ENCODE data around the gene FLG2.

Gene FLG2

DNA sequence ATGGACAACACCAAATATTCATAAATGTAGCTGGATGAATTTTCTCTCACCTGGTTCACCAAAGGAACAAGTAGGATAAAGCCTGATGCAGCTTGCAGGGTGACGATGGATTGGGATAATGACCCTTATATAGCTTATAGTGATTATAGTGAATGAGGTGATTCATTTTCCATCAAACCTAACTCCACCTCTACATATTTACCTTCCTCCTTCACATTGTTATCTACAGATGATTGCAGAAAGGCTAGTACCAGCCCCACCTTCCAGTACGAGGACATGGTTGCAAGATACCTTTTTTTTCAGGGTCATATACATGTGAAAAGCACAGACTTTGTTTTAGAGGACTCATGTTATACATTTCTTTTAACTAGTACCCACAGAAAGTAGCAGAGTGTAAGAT is at the start of gene FLG2:
TSS of gene FLG2 (minus strand) at position 101 of the 400 bp plus-strand sequence. CDS start 1,122 bp downstream, outside the sequence.
- DNase-seq (ENCODE audit: low read depth): no peak

DNA sequence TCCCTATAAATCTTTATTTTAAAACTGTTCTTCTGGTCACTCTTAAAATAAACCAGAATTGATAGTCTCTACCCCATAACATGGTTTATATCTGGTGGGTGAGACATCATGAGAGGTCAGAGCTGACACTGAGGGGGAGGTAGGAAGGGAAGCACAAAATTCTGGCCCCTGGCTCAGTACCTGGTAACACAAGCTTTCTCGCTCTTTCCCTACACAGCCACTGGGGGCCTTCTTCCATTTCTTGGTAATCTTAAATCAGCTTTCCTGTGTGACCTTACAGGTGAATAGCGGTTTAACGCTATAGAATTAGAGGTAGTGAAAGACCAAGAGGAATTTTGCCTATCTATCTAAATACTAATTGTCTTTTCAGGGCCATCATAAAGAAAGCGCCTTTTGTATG is 48.9 kb upstream of the FLG2 start:
- DNase-seq (ENCODE audit: low read depth): no peak

DNA sequence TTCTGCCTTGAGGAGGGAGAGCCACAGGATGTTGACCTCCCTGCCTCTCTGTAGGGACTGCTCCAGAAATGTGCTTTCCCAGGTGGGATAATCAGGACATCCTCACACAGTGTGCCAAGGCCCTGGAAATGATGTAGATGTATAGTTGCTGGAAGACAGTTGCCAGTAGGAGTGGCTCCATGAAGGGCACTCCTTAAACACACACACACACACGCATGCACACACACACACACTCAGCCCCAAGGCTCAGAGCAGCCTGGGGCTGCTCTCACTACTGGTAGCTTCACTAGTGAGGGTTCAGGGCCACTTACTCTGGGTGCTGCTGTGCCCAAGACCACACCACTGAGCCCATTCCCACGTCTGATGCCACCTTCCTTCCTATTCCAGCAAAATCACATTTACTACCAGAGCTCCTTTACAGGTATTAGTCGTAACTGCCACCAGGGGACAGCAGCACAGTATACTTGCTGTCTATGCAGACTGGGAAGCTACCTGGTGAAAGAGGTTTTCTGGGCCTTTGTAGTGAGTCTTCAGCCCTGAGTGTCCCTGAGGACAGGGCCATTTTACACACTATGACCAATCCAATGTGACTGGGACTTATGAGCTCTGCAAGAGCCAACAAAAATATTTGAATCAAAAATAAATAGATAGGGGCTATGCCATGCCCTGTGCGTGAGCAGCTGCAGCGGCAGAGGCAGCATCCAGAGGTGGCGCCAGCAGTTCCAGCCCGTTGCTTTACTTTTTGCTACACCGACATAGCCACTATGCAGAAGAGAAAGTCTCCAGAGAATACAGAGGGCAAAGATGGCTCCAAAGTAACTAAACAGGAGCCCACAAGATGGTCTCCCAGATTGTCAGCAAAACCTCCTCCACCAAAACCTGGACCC is 39.2 kb upstream of the FLG2 start:
- no peak for DNase-seq (ENCODE audit: low read depth)

DNA sequence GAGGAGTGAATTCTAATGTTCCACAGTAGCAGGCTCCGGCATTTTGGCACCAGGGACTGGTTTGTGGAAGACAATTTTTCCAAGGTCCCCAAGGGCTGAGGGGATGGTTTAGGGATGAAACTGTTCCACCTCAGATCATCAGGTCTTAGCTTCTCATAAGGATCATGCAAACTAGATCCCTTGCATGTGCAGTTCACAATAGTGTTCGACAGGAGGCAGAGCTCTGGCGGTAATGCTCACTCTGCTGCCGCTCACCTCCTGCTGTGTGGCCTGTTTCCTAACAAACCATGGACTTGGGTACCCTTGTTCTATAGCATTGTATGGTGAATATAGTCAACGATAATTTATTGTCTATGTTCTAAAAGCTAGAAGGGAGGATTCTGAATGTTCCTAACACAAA is 37.7 kb upstream of the FLG2 start:
- no peak for DNase-seq (ENCODE audit: low read depth)

DNA sequence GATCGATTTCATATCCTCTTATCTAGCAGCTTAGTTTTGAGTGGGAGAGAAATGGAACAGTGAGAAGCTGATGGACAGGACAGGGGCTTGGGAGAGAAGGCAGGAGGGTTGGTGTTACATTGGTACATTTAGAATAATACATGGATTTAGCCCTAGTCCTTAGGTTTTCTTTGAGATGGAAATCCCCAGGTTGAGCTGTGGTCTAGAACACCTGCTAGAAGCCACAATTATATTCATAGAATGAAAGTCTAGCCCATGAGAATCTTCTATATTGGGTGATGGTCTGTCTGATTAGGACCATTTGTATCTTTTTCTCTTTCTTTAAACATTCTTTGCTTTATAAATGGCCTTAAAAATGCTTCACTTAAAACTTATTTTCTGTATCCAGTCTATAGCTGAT is 34.3 kb upstream of the FLG2 start:
- no peak for DNase-seq (ENCODE audit: low read depth)

DNA sequence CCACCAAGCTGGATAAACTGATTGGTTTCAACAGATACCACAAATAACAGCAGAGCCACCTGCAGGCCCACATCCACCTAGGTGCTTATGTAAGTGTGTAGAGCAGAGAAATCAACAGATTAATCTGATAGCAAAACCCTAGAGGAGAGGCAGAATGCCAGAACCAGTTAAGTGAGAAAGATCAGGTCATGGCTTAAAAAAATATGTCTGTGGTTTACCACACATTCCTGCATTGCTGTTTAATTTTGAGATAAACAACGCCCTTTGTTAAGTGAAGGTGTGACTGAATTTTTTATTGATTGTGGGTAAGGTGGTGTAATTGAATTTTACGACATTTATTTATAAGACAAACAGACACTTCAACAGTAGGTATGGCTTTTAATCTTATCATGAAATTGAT is 33.1 kb upstream of the FLG2 start:
- DNase-seq (ENCODE audit: low read depth): no peak

DNA sequence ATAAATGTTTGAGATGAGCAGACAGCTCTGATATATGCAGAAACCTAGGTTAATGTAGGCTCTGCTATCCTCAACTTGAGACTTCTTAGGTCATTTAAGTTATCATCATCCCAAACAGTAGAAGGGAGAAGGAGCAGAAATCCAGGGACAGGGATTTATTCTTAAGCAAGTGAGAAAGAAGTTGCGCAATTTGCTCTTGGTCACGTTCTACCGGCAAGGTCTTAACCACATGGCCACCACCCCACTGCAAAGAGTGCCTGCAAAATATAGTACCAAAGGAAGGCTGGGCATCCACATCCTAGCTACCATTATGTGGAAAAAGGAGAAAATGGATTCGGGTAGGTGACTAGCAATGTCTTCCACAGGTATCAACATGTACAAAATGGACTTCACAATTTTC is 29.1 kb upstream of the FLG2 start:
- no peak for DNase-seq (ENCODE audit: low read depth)

DNA sequence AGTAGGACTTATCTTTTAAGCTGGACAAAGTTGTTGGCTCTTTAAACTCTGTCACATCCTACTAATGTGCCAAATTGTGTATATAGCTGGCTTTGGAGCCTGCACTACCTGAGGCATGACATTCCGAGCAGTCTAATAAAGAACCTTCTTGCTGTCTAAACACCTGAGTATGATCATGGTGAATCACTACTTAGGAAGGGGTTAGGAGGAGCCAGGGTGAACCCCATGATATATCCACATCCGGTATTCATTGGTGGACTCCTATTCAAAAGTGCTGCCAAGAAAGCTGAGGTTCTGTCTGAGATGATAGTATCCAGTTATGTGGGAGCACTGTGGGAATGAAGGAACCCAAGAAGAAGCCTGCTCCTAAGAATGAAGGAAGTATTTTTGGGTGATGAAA is 27.1 kb upstream of the FLG2 start:
- no peak for DNase-seq (ENCODE audit: low read depth)

DNA sequence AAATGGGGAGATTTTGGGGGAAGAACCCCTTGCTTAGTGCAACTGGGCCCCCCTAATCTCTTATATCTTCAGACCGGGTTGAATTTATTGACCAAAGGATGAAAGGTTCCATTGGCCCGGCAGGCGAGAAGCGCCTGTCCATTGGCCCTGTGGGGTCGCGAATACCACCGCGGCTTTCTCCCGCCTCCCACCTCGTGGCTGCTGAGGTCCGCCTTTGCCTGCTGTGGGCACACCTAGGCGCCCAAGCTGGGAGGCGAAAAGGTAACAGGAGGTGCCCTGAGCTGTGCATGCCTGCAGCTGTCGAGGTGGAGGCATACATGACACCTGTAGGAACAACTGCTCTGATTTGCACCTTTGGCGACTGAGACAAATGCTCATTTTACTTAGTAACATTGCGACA is 21.1 kb upstream of the FLG2 start:
- no peak for DNase-seq (ENCODE audit: low read depth)

DNA sequence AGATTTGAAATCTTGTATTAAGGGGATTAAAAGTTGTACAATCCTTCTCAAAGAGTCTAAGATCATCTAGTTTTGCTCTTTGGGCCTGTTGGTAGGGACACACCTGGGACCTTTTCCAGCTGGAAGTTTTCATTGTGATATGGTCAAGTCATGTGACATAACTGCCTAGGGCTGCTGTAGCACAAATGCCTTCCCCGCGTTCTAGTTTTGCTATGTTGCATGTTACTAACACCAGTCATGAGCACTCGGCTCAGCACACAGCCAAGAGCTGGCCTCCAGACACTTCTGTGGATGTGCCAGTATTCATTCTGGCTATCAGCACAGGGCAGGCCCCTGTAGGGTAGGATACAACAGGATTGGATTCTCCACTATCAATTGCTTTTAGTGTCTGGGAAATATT is 14.6 kb upstream of the FLG2 start:
- no peak for DNase-seq (ENCODE audit: low read depth)

DNA sequence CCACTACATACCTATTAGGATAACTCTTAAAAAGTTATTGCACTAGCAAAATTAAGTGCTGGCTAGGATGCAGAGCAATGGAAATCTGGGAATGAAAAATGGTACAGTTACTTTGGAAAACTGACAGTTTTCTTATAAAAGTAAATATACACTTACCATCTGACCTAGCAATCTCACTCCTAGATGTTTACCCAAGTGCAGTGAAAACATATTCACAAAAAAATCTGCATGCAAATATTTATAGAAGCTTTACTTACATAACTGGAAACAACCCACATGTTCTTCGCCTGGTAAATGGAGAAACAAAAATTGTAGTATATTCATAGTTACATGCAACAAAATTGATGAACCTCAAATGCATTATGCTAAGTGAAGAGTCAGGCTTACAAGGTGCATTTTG is 12.9 kb upstream of the FLG2 start:
- no peak for DNase-seq (ENCODE audit: low read depth)

DNA sequence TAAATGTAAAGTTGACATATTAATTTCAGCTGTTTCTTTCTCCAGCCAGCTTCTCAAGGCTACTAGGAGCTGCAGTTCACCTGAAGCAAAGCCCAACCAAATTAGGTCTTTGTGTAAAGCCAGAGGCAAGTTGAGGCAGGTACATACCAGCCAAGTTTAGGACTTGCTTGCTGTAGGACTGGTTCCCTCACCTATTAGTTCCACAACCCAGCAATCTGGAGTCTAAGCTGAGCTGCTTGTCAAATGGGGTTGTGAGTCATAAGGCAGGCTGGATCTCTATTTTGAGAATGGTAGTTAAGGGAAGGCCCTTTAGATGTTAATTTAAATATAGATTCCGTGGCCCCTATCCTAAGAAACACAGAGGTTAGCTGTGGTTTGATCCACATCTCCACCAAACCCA is 7.6 kb upstream of the FLG2 start:
- DNase-seq (ENCODE audit: low read depth): no peak

DNA sequence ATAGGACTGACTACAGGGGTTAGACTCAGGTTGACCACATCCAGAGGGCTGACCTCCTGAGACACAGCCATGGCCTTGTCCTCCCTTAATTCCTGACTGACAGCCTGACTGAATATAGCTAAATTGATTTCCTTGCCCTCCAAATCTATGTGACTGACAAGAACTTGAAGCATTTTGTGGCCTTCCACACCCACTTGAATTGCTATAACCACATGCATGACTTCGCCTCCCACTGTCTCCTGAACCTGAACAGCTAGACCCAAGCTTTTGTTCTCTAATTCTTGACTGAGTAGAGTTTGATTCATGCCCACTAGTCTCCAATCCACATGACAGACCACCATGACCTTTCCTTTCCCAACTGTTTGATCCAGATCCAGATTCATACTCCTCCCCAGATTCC is 3.1 kb downstream of the FLG2 start:
- no peak for DNase-seq (ENCODE audit: low read depth)

DNA sequence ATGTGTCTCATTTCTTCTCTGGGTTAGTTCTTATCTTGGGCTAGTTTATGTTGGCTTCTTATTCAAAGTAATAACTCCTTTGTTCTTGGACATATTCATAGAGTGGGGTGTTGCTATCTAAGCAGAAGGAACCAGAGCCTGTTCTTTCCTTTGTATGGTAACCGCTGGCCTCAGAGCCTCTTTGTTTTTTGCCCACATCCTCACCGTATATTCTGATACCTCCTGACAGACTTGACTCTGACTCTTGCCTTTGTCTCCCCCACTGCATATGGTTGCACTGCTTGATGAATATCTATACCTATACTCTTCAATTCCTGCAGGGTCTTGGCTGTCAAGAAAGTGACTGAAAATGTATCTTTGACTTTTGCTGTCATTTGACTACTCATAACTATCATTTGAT is 10.2 kb downstream of the FLG2 start:
- DNase-seq (ENCODE audit: low read depth): no peak

DNA sequence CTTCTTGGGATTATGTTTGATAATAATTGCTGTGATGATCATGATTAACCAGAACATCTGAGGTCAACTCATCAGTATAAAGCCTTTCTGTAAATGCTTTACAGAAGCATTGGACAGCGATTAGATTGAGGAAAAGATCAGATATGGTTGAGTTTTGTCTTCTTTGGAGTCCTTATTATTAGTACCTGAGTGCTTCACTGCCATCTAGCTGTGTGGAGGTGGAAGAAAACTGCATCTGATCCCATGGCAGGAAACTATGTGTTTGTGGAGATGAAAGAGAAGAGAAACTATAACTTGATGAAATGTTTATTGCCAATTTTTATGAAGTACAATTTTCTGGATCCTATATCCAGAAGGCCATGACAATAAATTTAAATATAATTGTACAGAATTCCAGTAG is 11.4 kb downstream of the FLG2 start:
- no peak for DNase-seq (ENCODE audit: low read depth)

DNA sequence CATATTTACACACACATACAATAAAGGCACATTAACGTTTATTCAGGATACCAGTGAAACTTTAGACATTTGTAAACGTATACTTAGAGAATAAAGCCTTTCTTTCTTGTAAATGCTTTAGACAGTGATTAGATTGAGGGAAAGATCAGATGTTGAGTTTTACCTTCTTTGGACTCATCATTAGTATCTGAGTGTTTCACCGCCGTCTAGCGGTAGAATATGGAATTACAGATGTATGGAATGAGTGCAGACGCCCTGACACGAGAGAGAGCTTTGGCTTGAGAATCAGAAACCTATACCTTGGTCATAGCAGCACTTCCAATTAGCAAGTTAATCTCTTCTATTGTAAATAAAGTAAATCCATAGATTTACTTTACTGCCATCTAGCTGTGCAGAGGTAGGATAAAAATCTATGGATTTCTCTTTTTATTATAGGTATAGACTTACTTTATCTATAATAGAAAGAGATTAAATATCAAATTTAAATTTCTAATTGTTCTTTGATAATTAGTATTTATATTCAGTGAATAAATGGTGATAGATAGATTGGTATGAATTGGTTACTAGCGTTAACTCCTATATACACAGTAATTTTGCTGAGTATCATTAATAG is 12.6 kb downstream of the FLG2 start:
- no peak for DNase-seq (ENCODE audit: low read depth)

DNA sequence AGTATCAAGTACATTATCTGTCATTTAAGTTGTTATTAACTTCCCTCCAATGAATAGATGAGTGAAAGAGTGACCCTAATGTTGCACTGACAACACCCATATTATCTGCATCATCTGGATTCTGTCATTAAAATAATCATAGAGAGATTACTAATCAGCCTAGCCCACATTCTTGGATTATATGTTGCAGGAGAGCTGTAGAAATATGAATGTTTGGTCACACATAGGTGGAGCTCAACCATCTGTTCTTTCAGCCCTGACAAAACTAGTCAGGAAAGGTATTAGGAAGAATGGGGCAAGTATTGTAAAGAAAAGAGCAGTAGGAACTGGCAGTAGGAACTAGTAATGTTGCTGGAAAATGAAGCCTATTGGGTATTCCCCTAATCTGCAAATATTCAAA is 15.4 kb downstream of the FLG2 start:
- no peak for DNase-seq (ENCODE audit: low read depth)

DNA sequence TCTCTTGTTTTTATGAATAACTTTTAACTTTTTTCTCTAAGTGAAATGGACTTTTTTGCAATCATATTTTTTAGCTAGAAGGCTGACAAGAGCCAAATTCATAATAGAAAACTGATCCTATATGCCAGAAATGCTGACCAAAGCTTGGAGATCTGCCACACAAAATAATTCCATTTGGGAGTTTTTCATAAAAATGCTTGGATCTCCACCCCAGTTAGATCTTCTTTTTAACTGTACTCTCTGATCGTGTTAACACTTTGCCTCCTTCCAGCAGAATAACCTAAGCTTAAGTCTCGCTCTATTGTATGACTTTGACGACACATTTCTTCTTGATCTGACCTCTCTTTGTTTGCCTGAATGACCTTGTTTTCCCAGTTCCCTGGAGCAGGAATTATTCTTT is 16.8 kb downstream of the FLG2 start:
- DNase-seq (ENCODE audit: low read depth): no peak

DNA sequence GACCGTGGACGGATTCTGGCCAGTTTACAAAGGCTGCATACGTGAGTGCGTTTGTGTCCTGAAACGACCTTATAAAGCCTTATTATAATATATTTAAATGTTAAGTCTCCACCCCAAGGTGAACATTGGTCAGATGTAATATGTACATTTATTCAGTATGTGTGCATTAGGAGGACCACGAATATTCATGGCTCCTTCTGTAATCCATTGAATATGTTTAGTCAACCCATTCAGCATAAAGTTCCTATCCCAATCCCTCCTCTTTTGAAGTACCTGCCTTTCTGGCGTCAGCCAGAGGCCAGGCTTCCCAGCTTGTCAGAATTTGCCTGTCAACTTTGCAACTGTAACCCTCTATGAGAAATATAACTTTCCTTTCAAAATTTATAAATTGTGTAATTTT is 24.4 kb downstream of the FLG2 start:
- no peak for DNase-seq (ENCODE audit: low read depth)

DNA sequence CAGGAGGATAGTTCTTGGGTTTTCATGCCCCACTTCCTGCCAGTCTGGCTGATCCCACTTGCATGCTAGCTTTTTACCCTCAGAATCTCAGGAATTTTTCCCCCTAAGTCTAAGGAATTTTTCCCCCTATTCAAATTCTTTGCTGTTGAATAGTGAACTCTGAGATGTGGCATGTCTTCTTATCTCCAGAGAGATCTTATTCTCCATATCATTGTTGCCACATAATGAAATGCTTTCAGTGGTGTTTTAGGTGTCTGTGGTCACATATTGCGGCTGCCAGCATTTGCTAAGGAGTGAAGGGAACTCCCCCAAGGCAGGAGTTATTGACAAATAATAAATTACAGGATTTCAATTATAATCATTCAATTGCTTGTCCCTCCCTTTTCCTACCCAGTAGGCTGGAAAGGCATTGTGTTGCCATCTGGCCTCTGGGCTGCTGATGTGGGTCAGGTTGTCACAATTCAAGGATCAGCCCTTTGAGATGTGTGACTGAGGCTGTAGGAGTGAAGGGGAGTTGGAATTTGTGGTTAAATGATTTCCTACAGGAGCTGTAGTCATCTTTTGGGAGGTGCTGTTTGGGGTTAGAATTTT is 30.9 kb downstream of the FLG2 start:
- DNase-seq (ENCODE audit: low read depth): no peak

DNA sequence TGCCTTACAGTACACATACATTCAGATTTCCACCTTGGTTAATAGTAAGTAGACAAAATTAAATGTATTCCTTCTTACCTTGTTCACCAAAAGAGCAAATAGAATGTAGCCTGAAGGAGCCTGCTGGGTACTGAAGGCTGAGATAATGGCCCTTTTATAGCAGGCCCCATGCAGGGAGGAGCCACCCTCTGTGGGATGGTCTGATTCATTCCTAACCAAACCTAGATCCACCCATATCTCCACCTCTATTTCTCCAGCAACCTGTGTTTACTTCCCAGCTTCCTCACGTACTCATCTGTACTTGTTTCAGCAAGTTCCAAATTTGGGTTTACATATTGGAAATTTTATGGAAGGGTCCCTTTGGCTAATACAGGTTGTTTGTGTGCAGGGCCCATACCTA is 34.7 kb downstream of the FLG2 start, which contains the start of gene FLG:
TSS of gene FLG (minus strand) at position 129 of the 400 bp plus-strand sequence. CDS start 9,783 bp downstream, outside the sequence.
- DNase-seq (ENCODE audit: low read depth): no peak

DNA sequence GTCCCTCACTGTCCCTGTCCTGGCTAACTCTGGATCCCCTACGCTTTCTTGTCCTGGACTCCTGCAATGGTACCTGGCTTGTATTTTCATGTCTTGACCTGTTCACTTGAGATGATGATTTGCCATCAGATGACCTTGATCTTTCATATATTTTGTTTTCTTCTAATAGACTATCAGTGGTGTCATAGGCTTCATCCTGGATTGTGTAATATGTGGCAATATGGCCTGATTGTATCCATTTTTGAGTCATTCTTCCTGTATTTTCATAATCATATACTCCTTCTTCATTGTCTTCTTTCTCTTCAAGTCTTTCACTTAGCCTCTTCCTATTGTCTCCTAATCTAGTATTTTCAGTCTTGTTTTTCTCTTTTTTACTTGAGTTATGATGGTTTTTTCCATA is 45.8 kb downstream of the FLG2 start:
- DNase-seq (ENCODE audit: low read depth): no peak

DNA sequence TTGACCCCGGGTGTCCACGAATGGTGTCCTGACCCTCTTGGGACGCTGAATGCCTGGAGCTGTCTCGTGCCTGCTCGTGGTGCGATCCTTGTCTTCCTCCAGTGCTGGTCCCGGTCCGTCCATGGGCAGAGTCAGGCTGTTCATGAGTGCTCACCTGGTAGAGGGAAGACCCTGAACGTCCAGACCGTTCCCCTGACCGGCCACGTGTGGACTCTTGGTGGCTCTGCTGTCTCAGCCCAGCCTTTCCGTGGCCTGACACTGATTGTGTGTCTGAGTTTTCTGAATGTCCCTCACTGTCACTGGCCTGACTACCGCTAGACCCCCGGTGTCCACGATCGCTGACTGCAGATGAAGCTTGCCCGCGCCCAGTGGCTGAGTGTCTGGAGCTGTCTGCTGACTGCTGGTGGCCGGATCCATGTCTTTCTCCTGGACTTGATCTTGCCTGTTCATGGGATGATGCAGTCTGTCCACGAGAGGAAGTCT is 46.4 kb downstream of the FLG2 start:
- DNase-seq (ENCODE audit: low read depth): no peak
